H1 (cell line): ENCODE measurements around the gene STARD13. TPM values are rescaled to one million over a fixed set of nuclear protein-coding genes. Genes with fewer than 3 reads are reported as not detected.

Source experiments
- CTCF ChIA-PET: fragments of 300-600 bp; sonication (Branson Sonifier 250); formaldehyde crosslinking; loops from one replicate; lab custom pipeline; 2021; ENCODE audit not compliant: partially characterized antibody; lab: Charles Lee
- POLR2A ChIA-PET: fragments of 300-600 bp; sonication (Branson Sonifier 250); formaldehyde crosslinking; loops from one replicate; lab custom pipeline; 2021; ENCODE audit warnings: inconsistent platforms; ENCODE audit not compliant: partially characterized antibody; lab: Charles Lee
- DNase-seq, 2 experiments: peaks; one replicate each; pipeline versions ENCODE4 v3.0.0 to v3.0.0-alpha.2; 2010 to 2022; ENCODE audit warnings: low spot score in 2 of 2, low read depth in 1 of 2, mixed read lengths in 1 of 2
- FAIRE-seq: peaks from 2 replicates; lab custom pipeline; 2011; peaks lifted over from hg19 to GRCh38; lab: Jason Lieb, UNC
- H2AFZ ChIP-seq: 2 replicates; pipeline ENCODE4 v1.8.1; 2012; ENCODE audit warnings: low read length, inconsistent platforms
- H2AK5ac ChIP-seq: 2 replicates; pipeline ENCODE4 v1.6.1; 2013; ENCODE audit warnings: low read depth, low read length
- H2BK120ac ChIP-seq: replicated peaks from 2 replicates; pipeline ENCODE3; 2013; ENCODE audit warnings: low read depth, low read length, inconsistent platforms
- H2BK12ac ChIP-seq: 2 replicates; pipeline ENCODE4 v1.6.1; 2013; ENCODE audit warnings: low read depth, low read length
- H2BK15ac ChIP-seq: 2 replicates; pipeline ENCODE4 v1.6.1; 2013; ENCODE audit warnings: low read length
- H2BK20ac ChIP-seq: 2 replicates; pipeline ENCODE4 v1.6.1; 2013; ENCODE audit warnings: low read length
- H2BK5ac ChIP-seq: 2 replicates; pipeline ENCODE4 v1.6.1; 2013; ENCODE audit warnings: low read depth, low read length
- H3K14ac ChIP-seq: 2 replicates; pipeline ENCODE4 v1.6.1; 2013; ENCODE audit warnings: inconsistent platforms; ENCODE audit not compliant: insufficient read length
- H3K18ac ChIP-seq: 2 replicates; pipeline ENCODE4 v1.6.1; 2013; ENCODE audit warnings: low read length; ENCODE audit errors: extremely low read depth
- H3K23ac ChIP-seq: 2 replicates; pipeline ENCODE4 v1.6.1; 2013; ENCODE audit warnings: inconsistent platforms; ENCODE audit not compliant: insufficient read length
- H3K23me2 ChIP-seq: 2 replicates; pipeline ENCODE4 v1.6.1; 2013; ENCODE audit warnings: low read depth, low read length
- H3K27ac ChIP-seq: 2 replicates; pipeline ENCODE4 v1.6.1; 2011; ENCODE audit warnings: low read depth, low read length, inconsistent platforms
- H3K27me3 ChIP-seq, 4 experiments: replicated peaks in 1 of 4; 1 replicate in 1 of 4; 2 replicates in 3 of 4; pipeline versions ENCODE4 v1.6.1 to v1.8.1; 2011 to 2013; ENCODE audit warnings: low read length in 3 of 4, mild to moderate bottlenecking in 3 of 4, inconsistent platforms in 2 of 4, mixed read lengths in 2 of 4, moderate library complexity in 1 of 4; ENCODE audit not compliant: control insufficient read depth in 3 of 4, insufficient read depth in 3 of 4; ENCODE audit errors: extremely low read depth in 1 of 4
- H3K36me3 ChIP-seq, 4 experiments: 2 replicates each; pipeline versions ENCODE4 v1.6.1 to v1.8.1; 2011 to 2013; ENCODE audit warnings: mild to moderate bottlenecking in 4 of 4, low read length in 3 of 4, moderate library complexity in 2 of 4, control low read depth in 1 of 4, inconsistent platforms in 1 of 4; ENCODE audit not compliant: insufficient read depth in 4 of 4, control insufficient read depth in 2 of 4
- H3K4ac ChIP-seq: replicated peaks from 2 replicates; pipeline ENCODE3; 2013; ENCODE audit warnings: low read length, low read depth, mixed read lengths, inconsistent platforms; ENCODE audit not compliant: insufficient read length
- H3K4me1 ChIP-seq, 4 experiments: replicated peaks in 1 of 4; 1 replicate in 1 of 4; 2 replicates in 3 of 4; pipeline versions ENCODE4 v1.6.1 to v1.8.1; 2011 to 2013; ENCODE audit warnings: low read length in 3 of 4, inconsistent platforms in 2 of 4, mixed read lengths in 1 of 4; ENCODE audit not compliant: insufficient read depth in 4 of 4, control insufficient read depth in 3 of 4
- H3K4me2 ChIP-seq, 2 experiments: 2 replicates each; pipeline versions ENCODE4 v1.6.1 to v1.8.1; 2011 to 2013; ENCODE audit warnings: low read depth in 2 of 2, low read length in 2 of 2, control low read depth in 1 of 2, inconsistent platforms in 1 of 2, mild to moderate bottlenecking in 1 of 2; ENCODE audit not compliant: insufficient read depth in 1 of 2
- H3K4me3 ChIP-seq, 4 experiments: fragments of 200-600, 300-600 bp in 1 of 4; sonication (generic), shearing (Covaris generic), sonication (Bioruptor Twin) in 1 of 4; 2 replicates each; pipeline versions ENCODE4 v1.5.1 to v1.8.1; 2011 to 2016; ENCODE audit warnings: low read length in 4 of 4, low read depth in 3 of 4, control low read depth in 2 of 4, inconsistent platforms in 2 of 4, mild to moderate bottlenecking in 2 of 4, mixed read lengths in 1 of 4, moderate library complexity in 1 of 4; ENCODE audit not compliant: insufficient read depth in 2 of 4; ENCODE audit errors: extremely low read depth in 1 of 4
- H3K56ac ChIP-seq: replicated peaks from 2 replicates; pipeline ENCODE3; 2013; ENCODE audit warnings: low read depth, mild to moderate bottlenecking, mixed read lengths, low read length, inconsistent platforms; ENCODE audit not compliant: insufficient read length
- H3K79me1 ChIP-seq: 2 replicates; pipeline ENCODE4 v1.6.1; 2013; ENCODE audit warnings: low read depth, low read length, control low read depth
- H3K79me2 ChIP-seq, 2 experiments: 2 replicates each; pipeline versions ENCODE4 v1.6.1 to v1.8.1; 2012 to 2013; ENCODE audit warnings: low read length in 2 of 2, mild to moderate bottlenecking in 2 of 2, inconsistent platforms in 1 of 2; ENCODE audit not compliant: insufficient read depth in 2 of 2, control insufficient read depth in 1 of 2
- H3K9ac ChIP-seq, 4 experiments: replicated peaks in 1 of 4; 1 replicate in 1 of 4; 2 replicates in 3 of 4; pipeline versions ENCODE4 v1.6.1 to v1.8.1; 2011 to 2013; ENCODE audit warnings: low read depth in 3 of 4, low read length in 3 of 4, control low read depth in 2 of 4, mild to moderate bottlenecking in 2 of 4, moderate library complexity in 2 of 4, inconsistent platforms in 1 of 4; ENCODE audit errors: extremely low read depth in 1 of 4
- H3K9me3 ChIP-seq, 2 experiments: 2 replicates each; pipeline versions ENCODE4 v1.6.1 to v1.8.1; 2012 to 2013; ENCODE audit warnings: mild to moderate bottlenecking in 2 of 2, moderate library complexity in 2 of 2, control low read depth in 1 of 2, inconsistent platforms in 1 of 2, low read depth in 1 of 2, low read length in 1 of 2, mixed read lengths in 1 of 2; ENCODE audit not compliant: insufficient read depth in 2 of 2
- H4K20me1 ChIP-seq, 2 experiments: replicated peaks in 1 of 2; 2 replicates each; pipeline versions ENCODE3 to v1.8.1; 2011 to 2013; ENCODE audit warnings: inconsistent platforms in 2 of 2, low read length in 2 of 2, mild to moderate bottlenecking in 1 of 2; ENCODE audit not compliant: insufficient read depth in 2 of 2, control insufficient read depth in 1 of 2
- H4K5ac ChIP-seq: 2 replicates; pipeline ENCODE4 v1.6.1; 2013; ENCODE audit warnings: low read length, low read depth, mixed read lengths, inconsistent platforms; ENCODE audit not compliant: insufficient read length
- H4K8ac ChIP-seq: 2 replicates; pipeline ENCODE4 v1.8.0; 2013; ENCODE audit warnings: mild to moderate bottlenecking, moderate library complexity, low read length, inconsistent platforms; ENCODE audit not compliant: insufficient read depth; ENCODE audit errors: extremely low read depth
- H4K91ac ChIP-seq: replicated peaks from 2 replicates; pipeline ENCODE3; 2013; ENCODE audit warnings: low read length, mixed read lengths, inconsistent platforms; ENCODE audit not compliant: insufficient read length
- ATF2 ChIP-seq: IDR thresholded peaks from 2 replicates; pipeline ENCODE4 v1.6.1; 2012; ENCODE audit warnings: low read length, inconsistent platforms
- CEBPB ChIP-seq: IDR thresholded peaks from 2 replicates; pipeline ENCODE4 v1.6.1; 2012; ENCODE audit warnings: low read depth, low read length
- EP300 ChIP-seq, 2 experiments: IDR thresholded peaks; 1 replicate in 1 of 2; 2 replicates in 1 of 2; pipeline ENCODE4 v1.6.1; 2011 to 2012; ENCODE audit warnings: low read depth in 2 of 2, low read length in 2 of 2, mild to moderate bottlenecking in 2 of 2, borderline replicate concordance in 1 of 2, inconsistent platforms in 1 of 2, moderate library complexity in 1 of 2
- FOSL1 ChIP-seq: IDR thresholded peaks from 2 replicates; pipeline ENCODE4 v1.6.1; 2011; ENCODE audit warnings: mild to moderate bottlenecking, low read depth, low read length, moderate library complexity; ENCODE audit not compliant: insufficient read depth
- JUN ChIP-seq: IDR thresholded peaks from 2 replicates; pipeline ENCODE4 v1.6.1; 2011; ENCODE audit warnings: low read depth, mild to moderate bottlenecking, improper control_type of control experiment, low read length
- PHF8 ChIP-seq: fragments of 200-600 bp; sonication (generic); conservative IDR thresholded peaks from 2 replicates; pipeline ENCODE4 v1.7.1; 2012; ENCODE audit warnings: low read depth, mild to moderate bottlenecking, inconsistent platforms, low read length, moderate library complexity
- RNF2 ChIP-seq: fragments of 200-900, 300-1000 bp; sonication (generic); IDR thresholded peaks from 2 replicates; pipeline ENCODE4 v1.7.1; 2016; ENCODE audit warnings: borderline replicate concordance, low read depth, mild to moderate bottlenecking, antibody characterized with exemption, low read length; ENCODE audit not compliant: poor library complexity, severe bottlenecking; ENCODE audit errors: missing control alignments
- RXRA ChIP-seq: IDR thresholded peaks from 2 replicates; pipeline ENCODE4 v1.6.1; 2011; ENCODE audit warnings: low read depth, mild to moderate bottlenecking, low read length, moderate library complexity; ENCODE audit not compliant: insufficient read depth
- SUZ12 ChIP-seq: fragments of 200-600 bp; sonication (generic); IDR thresholded peaks from 2 replicates; pipeline ENCODE4 v1.6.1; 2012; ENCODE audit warnings: mild to moderate bottlenecking, inconsistent platforms, low read length, moderate library complexity, mixed read lengths
- USF2 ChIP-seq: IDR thresholded peaks from 2 replicates; pipeline ENCODE4 v1.6.1; 2011; ENCODE audit warnings: low read length, improper control_type of control experiment
- ZNF274 ChIP-seq: IDR thresholded peaks from 2 replicates; pipeline ENCODE4 v1.7.0; 2012; ENCODE audit warnings: low read length, borderline replicate concordance; ENCODE audit errors: extremely low read depth
- WGBS, 2 experiments: shearing (Covaris generic) in 1 of 2; methylation state at CpG; one replicate each; pipeline versions ENCODE4 v1.1.6 to v1.1.7; 2013 to 2015; ENCODE audit warnings: low lambda C conversion rate in 2 of 2, mixed read lengths in 2 of 2, inconsistent platforms in 1 of 2, low coverage in 1 of 2, missing lambda C conversion rate in 1 of 2; ENCODE audit not compliant: insufficient replicate concordance in 2 of 2, insufficient coverage in 1 of 2, insufficient read length in 1 of 2; ENCODE audit errors: extremely low coverage in 1 of 2, missing lambda C conversion rate in 1 of 2; 5-methylcytosine and 5-hydroxymethylcytosine counted together
- polyA plus RNA-seq, 7 experiments: library from polyadenylated mRNA; depleted of rRNA in 3 of 7; stranded (reverse) in 5 of 7; unstranded in 2 of 7; fragments of >200 nt in 5 of 7; fragments of 200-250 nt in 2 of 7; gene quantifications; 1 replicate in 5 of 7; 2 replicates in 1 of 7; 4 replicates in 1 of 7; pipeline versions ENCODE4 v1.2.1 to v1.2.3, GENCODE V29; 2011 to 2013; ENCODE audit warnings: missing spikeins in 2 of 7, mixed read lengths in 2 of 7
- total RNA-seq: library from RNA; stranded (reverse); fragmentation: NEBNext Ultra II Directional; extraction: Animal tissue kit (Norgen Biotek cat#: 25700); gene quantifications from 2 replicates; pipeline ENCODE4 v1.2.1, GENCODE V29; 2021

STARD13 gene
- total and polyA plus RNA-seq, 2 of the 8 experiments (the other 6 are each of a cell fraction or from before 2014, with no cell fraction given): 0.82 to 2.9 TPM

- Histone ChIP-seq H2BK12ac (no peak overlapping the region), H2AFZ (no peak overlapping the region), H2BK120ac (no peak overlapping the region), H3K4me3 (no peak overlapping the region), H2BK15ac (no peak overlapping the region), H3K79me1 (no peaks in the 10 kb centered on the region), H3K4me2 (no peak overlapping the region), H3K14ac (no peak overlapping the region), H4K91ac (no peak overlapping the region), H3K27ac (no peak overlapping the region), H2BK20ac (no peak overlapping the region), H3K79me2 (no peaks in the 10 kb centered on the region), H3K23ac (no peak overlapping the region), H3K9ac (no peak overlapping the region), H3K18ac (no peak overlapping the region), H4K8ac (no peak overlapping the region), H3K4ac (no peak overlapping the region), H3K27me3 (0 out of 7 replicates have a peak, but pooled peaks cover 0 to 2% (median 0%) of the 10 kb centered on the region in 4 experiments), H2BK5ac (peak overlapping the region; percentile 40), H3K23me2 (no peaks in the 10 kb centered on the region), H4K5ac (no peak overlapping the region), H3K9me3 (no peaks in the 10 kb centered on the region), H3K56ac (no peak overlapping the region), H4K20me1 (no peaks in the 10 kb centered on the region), H3K4me1 (no peaks in the 10 kb centered on the region), H2AK5ac (no peak overlapping the region), H3K36me3 (no peaks in the 10 kb centered on the region)
- no peak for DNase-seq
- CTCF ChIA-PET: no interaction called here
- POLR2A ChIA-PET: no interaction called here
- 88% methylated on average over 2 of the region's 2 CpGs; no CpG with 5 or more reads in 1 of the 2 experiments for WGBS, 2 experiments
- no peak for FAIRE-seq
- TF ChIP-seq CEBPB (no peak), PHF8 (no peak), RXRA (no peak), SUZ12 (no peak), EP300 (IDR thresholded peaks at IDR 0.05; ENCODE audit: borderline replicate concordance in 1 of 2, low read depth in 2 of 2, low read length in 2 of 2) (no peak), USF2 (no peak), FOSL1 (no peak), ZNF274 (no peak), JUN (no peak), RNF2 (no peak), ATF2 (no peak)
Measured at GRCh38 chr13:33079960-33080359, 205.6 kb downstream of the STARD13 start.
